Measurements from ENCODE around the gene LRRC3C. TPM values are rescaled to one million over a fixed set of nuclear protein-coding genes. Genes with fewer than 3 reads are reported as not detected.
"Not testable (repeated sequence)": the region's sequence is repeated elsewhere in the genome, so short reads cannot be mapped to it uniquely, and the experiment has no call there.

LRRC3C gene
- total RNA-seq, 1 donor from 2014 or later, result not detected

GRCh38 chr17:39946551-39947330 is 19.2 kb downstream of the LRRC3C start:
- no peak for DNase-seq (ENCODE audit: low read depth in 2 of 2)

- not testable (repeated sequence) for DNase-seq (ENCODE audit: low read depth in 2 of 2)
Observed at GRCh38 chr17:39948489-39948828, 20.9 kb downstream of the LRRC3C start.

- no peak for DNase-seq (ENCODE audit: low read depth in 2 of 2)
Observed at GRCh38 chr17:39949028-39949427, 21.5 kb downstream of the LRRC3C start.

GRCh38 chr17:39950871-39951348 is 23.4 kb downstream of the LRRC3C start:
- DNase-seq (ENCODE audit: low read depth in 2 of 2), result no peak

GRCh38 chr17:39951924-39952679 is 24.6 kb downstream of the LRRC3C start:
- DNase-seq (ENCODE audit: low read depth in 2 of 2), result no peak

GRCh38 chr17:39952680-39953470 is 25.3 kb downstream of the LRRC3C start:
- peak; percentile 84 to 96 for DNase-seq (ENCODE audit: low read depth in 2 of 2)

GRCh38 chr17:39953471-39953888 is 25.9 kb downstream of the LRRC3C start:
- no peak for DNase-seq (ENCODE audit: low read depth in 2 of 2)

GRCh38 chr17:39954876-39955275 is 27.3 kb downstream of the LRRC3C start:
- no peak for DNase-seq (ENCODE audit: low read depth in 2 of 2)

- no peak for DNase-seq (ENCODE audit: low read depth in 2 of 2)
Observed at GRCh38 chr17:39955726-39956225, 28.2 kb downstream of the LRRC3C start.

- DNase-seq (ENCODE audit: low read depth in 2 of 2), result no peak
Observed at GRCh38 chr17:39960524-39961041, 33.1 kb downstream of the LRRC3C start.

- no peak for DNase-seq (ENCODE audit: low read depth in 2 of 2)
Observed at GRCh38 chr17:39962642-39963220, 35.2 kb downstream of the LRRC3C start, which contains the start of gene GSDMA. Gene GSDMA (plus strand): TSS chr17:39963004. CDS start chr17:39965688, 2,684 bp downstream.

- peak in 1 of 2 donors; percentile 23 for DNase-seq (ENCODE audit: low read depth in 2 of 2)
Observed at GRCh38 chr17:39963829-39964228, 36.3 kb downstream of the LRRC3C start.

- DNase-seq (ENCODE audit: low read depth in 2 of 2), result no peak
Observed at GRCh38 chr17:39965017-39965699, 37.6 kb downstream of the LRRC3C start.

GRCh38 chr17:39966771-39967170 is 39.2 kb downstream of the LRRC3C start:
- DNase-seq (ENCODE audit: low read depth in 2 of 2), result no peak

GRCh38 chr17:39968761-39969160 is 41.2 kb downstream of the LRRC3C start:
- DNase-seq (ENCODE audit: low read depth in 2 of 2), result no peak

- DNase-seq (ENCODE audit: low read depth in 2 of 2), result no peak
Observed at GRCh38 chr17:39969375-39969774, 41.8 kb downstream of the LRRC3C start.

GRCh38 chr17:39970157-39970692 is 42.7 kb downstream of the LRRC3C start:
- DNase-seq (ENCODE audit: low read depth in 2 of 2), result no peak

GRCh38 chr17:39971076-39971603 is 43.6 kb downstream of the LRRC3C start:
- no peak for DNase-seq (ENCODE audit: low read depth in 2 of 2)

GRCh38 chr17:39972271-39972670 is 44.7 kb downstream of the LRRC3C start:
- no peak for DNase-seq (ENCODE audit: low read depth in 2 of 2)

- DNase-seq (ENCODE audit: low read depth in 2 of 2), result no peak
Observed at GRCh38 chr17:39973496-39973895, 46.0 kb downstream of the LRRC3C start.

All from dermis microvascular lymphatic vessel endothelial cell (primary cell).